Activated CD4-positive, alpha-beta T cell treated with anti-CD3 and anti-CD28 coated beads for 1 hour (primary cell): ENCODE data around the gene EFEMP2.

Experiments
- DNase-seq: peaks from one replicate; pipeline ENCODE4 v3.0.0-alpha.2; 2020

The EFEMP2 gene

DNA sequence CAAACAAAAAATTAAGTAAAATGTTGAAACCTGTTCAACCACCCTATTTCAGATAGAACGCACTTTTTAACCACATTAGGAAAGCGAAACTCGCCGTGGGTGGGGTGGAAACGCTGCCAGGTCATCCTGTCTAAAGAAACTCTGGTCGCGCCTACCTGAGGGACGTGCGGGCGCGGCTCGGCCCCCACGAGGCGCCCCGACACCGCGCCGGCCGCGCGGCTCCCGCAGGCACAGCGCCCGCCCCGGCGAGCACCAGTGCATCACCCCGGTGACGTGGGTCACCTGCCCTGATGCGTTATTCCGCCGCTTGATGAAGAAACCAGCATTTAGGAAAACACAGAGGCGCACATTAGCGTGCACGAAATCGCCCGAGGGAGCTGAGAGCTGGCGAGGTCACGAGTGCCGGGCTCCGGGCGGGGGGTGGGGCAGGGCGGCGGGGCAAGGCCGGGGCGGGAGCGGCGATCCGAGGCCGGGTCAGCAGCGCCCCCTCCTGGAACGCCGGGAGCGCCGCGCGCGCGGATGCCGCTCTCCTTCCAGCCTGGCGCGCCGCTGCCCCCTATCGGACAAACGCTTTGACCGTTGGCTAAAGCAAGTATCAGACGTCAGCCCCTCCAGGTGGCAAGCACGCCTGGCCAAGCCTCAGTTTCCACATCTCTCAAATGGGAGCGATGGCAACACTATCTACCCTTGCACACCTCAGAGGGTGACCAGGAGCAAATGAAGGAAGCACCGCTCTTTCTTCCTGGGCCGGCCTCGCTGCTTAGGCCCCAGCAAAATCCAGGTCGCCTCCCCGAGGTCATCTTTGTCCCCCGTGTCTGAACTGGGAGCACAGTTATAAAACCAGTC is 54.5 kb downstream of the EFEMP2 start:
- DNase-seq, result peak; percentile 86

DNA sequence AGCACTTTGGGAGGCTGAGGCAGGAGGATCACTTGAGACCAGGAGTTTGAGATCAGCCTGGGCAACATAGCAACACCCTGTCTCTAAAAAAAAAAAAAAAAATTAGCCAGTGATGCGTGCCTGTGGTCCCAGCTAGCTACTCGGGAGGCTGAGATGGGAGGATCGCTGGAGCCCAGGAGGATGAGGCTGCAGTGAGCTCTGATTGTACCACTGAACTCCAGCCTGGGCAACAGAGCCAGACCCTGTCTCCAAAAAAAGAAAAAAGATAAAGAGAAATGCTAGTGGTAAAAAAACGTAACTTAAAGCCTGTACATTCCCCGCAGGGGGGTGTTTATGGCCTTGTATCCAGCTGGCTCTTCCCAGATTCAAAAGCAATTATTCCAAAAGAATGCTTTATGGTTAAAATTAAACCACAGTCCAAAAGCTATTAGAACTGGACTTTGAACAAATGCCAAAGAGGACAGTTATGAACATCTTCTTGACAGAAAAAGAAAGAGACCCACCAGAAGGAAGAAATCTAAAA is 55.2 kb downstream of the EFEMP2 start:
- DNase-seq, result no peak

DNA sequence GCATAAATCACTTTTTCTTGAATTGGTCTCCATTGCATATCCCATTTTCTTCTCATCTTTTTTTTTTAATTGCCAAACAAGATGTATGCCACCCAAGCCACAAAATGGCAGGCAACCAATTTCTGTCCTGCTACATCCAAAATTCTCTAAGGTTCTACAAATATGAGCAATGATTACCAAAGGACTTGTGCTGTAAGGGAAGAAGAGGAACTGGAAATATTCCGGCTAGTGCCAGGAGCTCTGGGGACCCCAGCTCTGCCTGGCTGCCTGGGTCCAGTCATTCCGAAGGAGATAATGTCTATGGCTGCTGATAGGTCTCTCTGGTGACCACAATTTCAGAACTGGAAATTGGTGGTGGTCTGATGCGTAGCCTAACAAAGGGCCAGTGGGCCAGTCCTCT is 55.9 kb downstream of the EFEMP2 start:
- DNase-seq, result no peak
